Mesothelial cell of epicardium (in vitro differentiated cells): ENCODE data around the gene MUC5AC. TPM values are rescaled to one million over a fixed set of nuclear protein-coding genes. Genes with fewer than 3 reads are reported as not detected.

ENCODE experiments used
- DNase-seq, 2 experiments: peaks; one replicate each; pipeline ENCODE4 v3.0.0; 2021; ENCODE audit warnings: low spot score in 2 of 2; ENCODE audit not compliant: unreplicated experiment in 2 of 2
- H3K27ac Mint-ChIP-seq: 2 replicates; pipeline ENCODE4 v1.8.0; 2021; ENCODE audit warnings: mixed read lengths
- H3K27me3 Mint-ChIP-seq: 2 replicates; pipeline ENCODE4 v1.8.0; 2021; ENCODE audit warnings: low read depth, mixed read lengths
- H3K36me3 Mint-ChIP-seq: 2 replicates; pipeline ENCODE4 v1.8.0; 2021; ENCODE audit warnings: mixed read lengths
- H3K4me1 Mint-ChIP-seq: 2 replicates; pipeline ENCODE4 v1.8.0; 2021; ENCODE audit warnings: mixed read lengths
- H3K4me3 Mint-ChIP-seq: 2 replicates; pipeline ENCODE4 v1.8.0; 2021; ENCODE audit warnings: mild to moderate bottlenecking, moderate library complexity, mixed read lengths
- H3K9me3 Mint-ChIP-seq: 2 replicates; pipeline ENCODE4 v1.8.0; 2021; ENCODE audit warnings: mixed read lengths
- total RNA-seq: library from RNA; stranded (reverse); gene quantifications from 3 replicates; pipeline ENCODE4 v1.2.1, GENCODE V29; 2021
- TF ChIP-seq, protein P1 (sequence below): fragments of 200-600 bp; sonication (generic); IDR thresholded peaks from one replicate; pipeline ENCODE4 v1.5.0; 2021; ENCODE audit warnings: antibody characterized with exemption; ENCODE audit not compliant: unreplicated experiment

Gene MUC5AC
- total RNA-seq, 1 donor from 2014 or later: not detected

DNA sequence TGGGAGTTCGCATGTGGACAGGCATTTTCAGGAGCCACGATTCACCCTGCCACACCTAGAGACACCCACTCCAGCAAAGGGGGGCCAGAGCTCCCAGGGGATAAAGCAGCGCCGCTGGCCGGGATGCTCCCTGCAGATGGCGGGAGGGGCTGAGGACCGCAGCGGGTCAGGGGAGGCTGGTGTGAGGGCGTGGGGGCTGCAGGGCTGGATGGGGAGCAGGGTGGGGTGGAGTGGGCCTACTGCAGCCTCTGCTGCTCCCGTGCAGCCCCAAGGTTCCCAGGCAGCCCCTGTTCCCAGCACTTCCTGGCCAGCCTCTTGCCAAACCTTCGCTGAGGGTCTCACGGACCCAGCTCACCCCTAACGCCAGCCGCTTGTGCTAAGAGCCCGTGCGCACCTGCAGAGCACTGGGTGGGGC, 78.2 kb downstream of the MUC5AC start:
- H3K4me1 Mint-ChIP-seq: no peaks in the 10 kb centered on the region
- TF ChIP-seq, protein P1, sequence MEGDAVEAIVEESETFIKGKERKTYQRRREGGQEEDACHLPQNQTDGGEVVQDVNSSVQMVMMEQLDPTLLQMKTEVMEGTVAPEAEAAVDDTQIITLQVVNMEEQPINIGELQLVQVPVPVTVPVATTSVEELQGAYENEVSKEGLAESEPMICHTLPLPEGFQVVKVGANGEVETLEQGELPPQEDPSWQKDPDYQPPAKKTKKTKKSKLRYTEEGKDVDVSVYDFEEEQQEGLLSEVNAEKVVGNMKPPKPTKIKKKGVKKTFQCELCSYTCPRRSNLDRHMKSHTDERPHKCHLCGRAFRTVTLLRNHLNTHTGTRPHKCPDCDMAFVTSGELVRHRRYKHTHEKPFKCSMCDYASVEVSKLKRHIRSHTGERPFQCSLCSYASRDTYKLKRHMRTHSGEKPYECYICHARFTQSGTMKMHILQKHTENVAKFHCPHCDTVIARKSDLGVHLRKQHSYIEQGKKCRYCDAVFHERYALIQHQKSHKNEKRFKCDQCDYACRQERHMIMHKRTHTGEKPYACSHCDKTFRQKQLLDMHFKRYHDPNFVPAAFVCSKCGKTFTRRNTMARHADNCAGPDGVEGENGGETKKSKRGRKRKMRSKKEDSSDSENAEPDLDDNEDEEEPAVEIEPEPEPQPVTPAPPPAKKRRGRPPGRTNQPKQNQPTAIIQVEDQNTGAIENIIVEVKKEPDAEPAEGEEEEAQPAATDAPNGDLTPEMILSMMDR: no peak
- no peaks in the 10 kb centered on the region for H3K36me3 Mint-ChIP-seq
- no peaks in the 10 kb centered on the region for H3K9me3 Mint-ChIP-seq
- no peak overlapping the region for H3K4me3 Mint-ChIP-seq
- DNase-seq: no peak
- H3K27ac Mint-ChIP-seq: no peak overlapping the region
- no peaks in the 10 kb centered on the region for H3K27me3 Mint-ChIP-seq

DNA sequence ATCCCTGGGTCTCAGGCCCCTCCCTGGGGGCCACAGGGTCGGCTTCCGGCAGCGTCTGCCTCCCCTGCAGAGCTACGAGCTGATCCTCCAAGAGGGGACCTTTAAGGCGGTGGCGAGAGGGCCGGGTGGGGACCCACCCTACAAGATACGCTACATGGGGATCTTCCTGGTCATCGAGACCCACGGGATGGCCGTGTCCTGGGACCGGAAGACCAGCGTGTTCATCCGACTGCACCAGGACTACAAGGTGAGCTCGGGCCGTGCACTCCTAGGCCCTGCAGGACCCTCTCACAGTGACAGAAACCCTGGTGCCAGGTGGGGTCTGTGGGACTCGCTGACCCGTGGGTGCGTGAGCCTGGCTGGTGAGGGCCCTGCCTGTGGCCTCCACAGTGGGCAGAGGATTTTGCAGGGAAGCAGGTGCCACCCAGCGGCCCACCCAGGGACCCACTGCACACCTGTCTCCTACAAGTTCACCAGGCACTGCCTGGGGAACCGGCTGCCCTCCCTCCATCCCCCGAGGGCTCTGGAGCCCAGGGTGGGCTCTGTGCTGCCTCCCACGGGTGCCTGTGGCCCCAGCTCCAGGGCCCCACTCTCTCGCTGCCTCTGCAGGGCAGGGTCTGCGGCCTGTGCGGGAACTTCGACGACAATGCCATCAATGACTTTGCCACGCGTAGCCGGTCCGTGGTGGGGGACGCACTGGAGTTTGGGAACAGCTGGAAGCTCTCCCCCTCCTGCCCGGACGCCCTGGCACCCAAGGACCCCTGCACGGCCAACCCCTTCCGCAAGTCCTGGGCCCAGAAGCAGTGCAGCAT, 78.8 kb downstream of the MUC5AC start:
- no peak overlapping the region for H3K27ac Mint-ChIP-seq
- no peaks in the 10 kb centered on the region for H3K9me3 Mint-ChIP-seq
- TF ChIP-seq, protein P1: no peak
- no peaks in the 10 kb centered on the region for H3K36me3 Mint-ChIP-seq
- DNase-seq: no peak
- H3K27me3 Mint-ChIP-seq: no peaks in the 10 kb centered on the region
- no peak overlapping the region for H3K4me3 Mint-ChIP-seq
- H3K4me1 Mint-ChIP-seq: no peaks in the 10 kb centered on the region

DNA sequence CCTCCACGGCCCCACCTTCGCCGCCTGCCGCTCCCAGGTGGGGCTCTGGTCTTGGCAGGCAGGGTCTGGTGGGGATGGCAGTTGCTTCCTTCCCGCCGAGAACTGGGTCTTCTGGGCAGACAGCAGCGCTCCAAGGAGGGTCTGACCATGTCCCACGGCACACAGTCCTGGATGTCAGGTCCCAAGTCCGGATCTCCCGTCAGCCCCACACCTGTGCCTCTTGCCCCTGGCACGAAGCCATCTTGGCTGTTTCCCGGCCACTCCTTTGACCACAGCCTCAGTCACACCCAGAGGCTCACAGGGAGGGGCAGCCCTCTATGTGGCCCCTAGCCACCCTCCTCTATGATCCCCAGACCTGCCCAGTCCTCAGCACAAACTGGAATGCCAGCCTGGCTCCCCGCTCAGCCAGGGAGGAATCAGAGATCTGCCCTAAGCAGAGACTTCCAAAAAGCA, 79.4 kb downstream of the MUC5AC start:
- TF ChIP-seq, protein P1: no peak
- peaks cover 5% of the 10 kb centered on the region for H3K9me3 Mint-ChIP-seq
- no peak overlapping the region for H3K27ac Mint-ChIP-seq
- no peaks in the 10 kb centered on the region for H3K36me3 Mint-ChIP-seq
- no peak for DNase-seq
- H3K27me3 Mint-ChIP-seq: no peaks in the 10 kb centered on the region
- no peaks in the 10 kb centered on the region for H3K4me1 Mint-ChIP-seq
- no peak overlapping the region for H3K4me3 Mint-ChIP-seq

DNA sequence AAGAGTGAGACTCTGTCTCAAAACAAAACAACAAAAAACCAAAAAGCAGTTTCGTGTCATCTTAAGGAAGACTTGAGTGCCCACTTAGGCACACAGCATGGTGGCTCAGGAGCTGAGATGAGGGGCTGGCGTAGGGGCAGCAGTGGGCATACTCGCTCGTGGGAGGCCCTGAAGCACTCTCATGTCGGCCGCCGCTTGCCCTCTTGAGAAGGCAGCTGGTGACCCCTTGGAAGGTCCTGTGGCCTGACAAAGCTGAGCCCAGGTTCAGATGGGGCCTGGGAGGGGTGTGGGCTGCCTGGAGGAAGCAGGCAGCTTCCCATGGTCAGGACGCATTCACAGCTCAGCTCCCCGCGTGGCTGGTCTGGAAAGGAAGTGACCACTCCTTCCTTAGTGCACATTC, 80.1 kb downstream of the MUC5AC start:
- no peak for DNase-seq
- TF ChIP-seq, protein P1: no peak
- H3K4me1 Mint-ChIP-seq: no peaks in the 10 kb centered on the region
- H3K27me3 Mint-ChIP-seq: no peaks in the 10 kb centered on the region
- no peak overlapping the region for H3K27ac Mint-ChIP-seq
- H3K9me3 Mint-ChIP-seq: peaks cover 11% of the 10 kb centered on the region
- H3K4me3 Mint-ChIP-seq: no peak overlapping the region
- H3K36me3 Mint-ChIP-seq: no peaks in the 10 kb centered on the region

DNA sequence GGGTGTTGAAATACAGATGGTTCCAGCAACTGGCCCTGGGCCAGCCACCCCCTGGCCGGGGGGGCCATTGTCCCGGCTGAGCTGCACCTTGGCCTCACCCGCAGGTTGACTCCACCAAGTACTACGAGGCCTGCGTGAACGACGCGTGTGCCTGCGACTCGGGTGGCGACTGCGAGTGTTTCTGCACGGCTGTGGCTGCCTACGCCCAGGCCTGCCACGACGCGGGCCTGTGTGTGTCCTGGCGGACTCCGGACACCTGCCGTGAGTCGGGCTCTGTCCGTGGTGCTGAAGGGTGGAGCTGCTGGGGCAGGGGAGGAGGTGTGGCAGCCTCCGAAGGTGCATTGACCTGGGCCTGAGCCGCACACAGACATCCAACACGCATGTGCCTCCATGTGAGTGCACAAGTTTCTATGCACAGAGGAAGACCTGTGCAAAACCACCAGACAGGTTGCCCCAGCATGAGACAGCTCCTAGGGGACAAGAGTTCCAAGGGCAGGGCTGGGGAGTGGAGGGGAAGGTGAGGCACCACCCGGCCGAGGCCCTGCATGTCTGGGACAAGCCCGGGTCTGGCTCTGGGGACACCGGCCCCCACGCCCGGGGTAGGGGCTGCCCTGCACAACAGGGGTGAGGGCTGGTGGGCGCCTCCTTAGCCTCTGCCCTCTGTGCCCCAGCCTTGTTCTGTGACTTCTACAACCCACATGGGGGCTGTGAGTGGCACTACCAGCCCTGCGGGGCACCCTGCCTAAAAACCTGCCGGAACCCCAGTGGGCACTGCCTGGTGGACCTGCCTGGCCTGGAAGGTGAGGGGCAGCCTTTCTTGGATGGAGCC, 81.2 kb downstream of the MUC5AC start:
- peaks cover 11% of the 10 kb centered on the region for H3K9me3 Mint-ChIP-seq

More for the DNA sequence above, 81.2 kb downstream of the MUC5AC start:
- DNase-seq: peak in 1 of 2 experiments; percentile 69
- Mint-ChIP-seq H3K4me3 (no peak overlapping the region), H3K36me3 (no peaks in the 10 kb centered on the region), H3K27ac (no peak overlapping the region), H3K4me1 (no peaks in the 10 kb centered on the region), H3K27me3 (no peaks in the 10 kb centered on the region)
- TF ChIP-seq, protein P1: no peak
